Aorta (tissue), 5 donors: Measurements from ENCODE around the gene TOMM22. TPM values are rescaled to one million over a fixed set of nuclear protein-coding genes. Genes with fewer than 3 reads are reported as not detected.

Experiments
- ATAC-seq: fragments of 200-7000 bp; cut with Tn5 transposase; one replicate; pipeline ENCODE4 v1.9.1; 2022; ENCODE audit warnings: moderate library complexity; ENCODE audit not compliant: low FRiP score
- DNase-seq, 2 donors: peaks; one replicate each; pipeline ENCODE4 v3.0.0-alpha.2; 2020
- H3K27ac ChIP-seq, 2 donors: one replicate each; pipeline ENCODE4 v1.5.1; 2013; ENCODE audit warnings: low read length in 2 of 2, mild to moderate bottlenecking in 2 of 2, moderate library complexity in 2 of 2, control low read depth in 1 of 2, inconsistent platforms in 1 of 2, low read depth in 1 of 2
- H3K27me3 ChIP-seq, 2 donors: one replicate each; pipeline ENCODE4 v1.6.1; 2013; ENCODE audit warnings: control low read depth in 1 of 2, low read length in 1 of 2, mild to moderate bottlenecking in 1 of 2, moderate library complexity in 1 of 2; ENCODE audit not compliant: insufficient read depth in 2 of 2, control insufficient read depth in 1 of 2
- H3K36me3 ChIP-seq, 2 donors: one replicate each; pipeline ENCODE4 v1.6.1; 2013; ENCODE audit warnings: control low read depth in 1 of 2, low read length in 1 of 2, mild to moderate bottlenecking in 1 of 2; ENCODE audit not compliant: insufficient read depth in 2 of 2, control insufficient read depth in 1 of 2
- H3K4me1 ChIP-seq, 2 donors: one replicate each; pipeline ENCODE4 v1.6.1; 2013; ENCODE audit warnings: low read length in 2 of 2, control low read depth in 1 of 2, mild to moderate bottlenecking in 1 of 2, moderate library complexity in 1 of 2; ENCODE audit not compliant: insufficient read depth in 2 of 2, control insufficient read depth in 1 of 2
- H3K4me3 ChIP-seq, 2 donors: one replicate each; pipeline ENCODE4 v1.5.1; 2013; ENCODE audit warnings: low read length in 2 of 2, control low read depth in 1 of 2, mild to moderate bottlenecking in 1 of 2
- H3K9me3 ChIP-seq: one replicate; pipeline ENCODE4 v1.6.1; 2013; ENCODE audit warnings: mild to moderate bottlenecking, low read length; ENCODE audit not compliant: control insufficient read depth
- WGBS, 2 donors: extraction: QIAGEN DNeasy Blood & Tissue Kit; methylation state at CpG; one replicate each; pipeline ENCODE4 v1.1.7; 2013; 5-methylcytosine and 5-hydroxymethylcytosine counted together
- intact Hi-C, 2 donors: fragments of 100-400 bp; cut with DNase I; formaldehyde crosslinking; loops; one replicate each; pipeline versions ENCODE4 v1.14.2 to v1.15.0; 2022
- polyA plus RNA-seq, 2 donors: library from polyadenylated mRNA; stranded (reverse); fragments of 200-250 nt; gene quantifications; one replicate each; pipeline ENCODE4 v1.2.3, GENCODE V29; 2013
- total RNA-seq, 2 donors: library from RNA; stranded (reverse); fragmentation: NEBNext Ultra II Directional; extraction: Animal tissue kit (Norgen Biotek cat#: 25700); gene quantifications; one replicate each; pipeline ENCODE4 v1.2.1, GENCODE V29; 2021
- donor health status: healthy with polysubstance abuse.
- donor health status: Bipolar disorder and iron deficiency.
- donor health status: DM: no; HTN: no; CAD: no.
- donor health status: DM: no; HTN: no; CAD: no.
- donor health status: DM: yes; HTN: yes; CAD: no.

Gene TOMM22
- total and polyA plus RNA-seq, 4 donors, result 28.9 to 42.4 (median 37.6) TPM

- Histone ChIP-seq H3K4me1 (peaks cover 0 to 3% of the 10 kb centered on the region in 2 donors), H3K36me3 (peaks cover 0 to 15% of the 10 kb centered on the region in 2 donors), H3K9me3 (no peaks in the 10 kb centered on the region), H3K27me3 (no peaks in the 10 kb centered on the region), H3K4me3 (no peak overlapping the region), H3K27ac (peak overlapping the region in 1 of 2 donors; percentile 72)
- intact Hi-C loops, result no loop called here
- ATAC-seq, result peak; percentile 53
- 17 to 18% methylated on average over 13 of the region's 13 CpGs for WGBS, 2 donors
- DNase-seq, result peak; percentile 55 to 76
Observed at GRCh38 chr22:38732251-38732815, 50.6 kb downstream of the TOMM22 start.

- peak; percentile 27 for ATAC-seq
- peaks cover 0 to 3% of the 10 kb centered on the region in 2 donors for H3K4me1 ChIP-seq
- 27 to 30% methylated on average over 4 of the region's 4 CpGs for WGBS, 2 donors
- DNase-seq, result peak; percentile 58 to 82
- intact Hi-C loops, result no loop called here
- no peaks in the 10 kb centered on the region for H3K27me3 ChIP-seq
- no peak overlapping the region for H3K4me3 ChIP-seq
- H3K9me3 ChIP-seq, result no peaks in the 10 kb centered on the region
- peaks cover 0 to 16% of the 10 kb centered on the region in 2 donors for H3K36me3 ChIP-seq
- peak overlapping the region in 1 of 2 donors; percentile 74 for H3K27ac ChIP-seq
Observed at GRCh38 chr22:38733329-38733723, 51.6 kb downstream of the TOMM22 start.

GRCh38 chr22:38733724-38734381, 52.1 kb downstream of the TOMM22 start:
- 35 to 41% methylated on average over 8 of the region's 8 CpGs for WGBS, 2 donors
- Histone ChIP-seq H3K36me3 (peaks cover 4 to 20% of the 10 kb centered on the region in 2 donors), H3K4me3 (no peak overlapping the region), H3K27ac (peak overlapping the region in 1 of 2 donors; percentile 74), H3K27me3 (no peaks in the 10 kb centered on the region), H3K9me3 (no peaks in the 10 kb centered on the region), H3K4me1 (peaks cover 0 to 3% of the 10 kb centered on the region in 2 donors)
- intact Hi-C loops, result no loop called here
- DNase-seq (peak; percentile 45 to 74), ATAC-seq (peak; percentile 6)

GRCh38 chr22:38734421-38735100, 52.8 kb downstream of the TOMM22 start:
- H3K27me3 ChIP-seq, result no peaks in the 10 kb centered on the region
- WGBS, 2 donors, result 85 to 87% methylated on average over 13 of the region's 13 CpGs
- H3K36me3 ChIP-seq, result peaks cover 4 to 24% of the 10 kb centered on the region in 2 donors
- ATAC-seq (no peak), DNase-seq (peak; percentile 39 to 46)
- H3K27ac ChIP-seq, result peak overlapping the region in 1 of 2 donors; percentile 5
- intact Hi-C loops, result no loop called here
- H3K4me3 ChIP-seq, result no peak overlapping the region
- no peaks in the 10 kb centered on the region for H3K9me3 ChIP-seq
- peaks cover 0 to 3% of the 10 kb centered on the region in 2 donors for H3K4me1 ChIP-seq

Other genes starting within 250 kb of the TOMM22 start
- gene KCNJ4, start 226.8 kb upstream of the TOMM22 start, total RNA-seq, result not detected
- not detected for gene KCNJ4, start 226.8 kb upstream of the TOMM22 start, polyA plus RNA-seq
- gene KDELR3, start 213.9 kb upstream of the TOMM22 start, total RNA-seq, result 10 to 100 TPM; 12.9 to 24.0 TPM
- gene KDELR3, start 213.9 kb upstream of the TOMM22 start, polyA plus RNA-seq, result 10 to 100 TPM; 17.6 to 25.8 TPM
- gene DDX17, start 175.6 kb upstream of the TOMM22 start, total RNA-seq, result 100 to 1,000 TPM; 377 to 555 TPM
- gene DDX17, start 175.6 kb upstream of the TOMM22 start, polyA plus RNA-seq, result 100 to 1,000 TPM in 1 of 2 donors, 10 to 100 TPM in 1; 50.0 to 355 TPM
- 1 to 10 TPM; 1.5 TPM for gene DMC1, start 111.8 kb upstream of the TOMM22 start, total RNA-seq
- 1 to 10 TPM in 1 of 2 donors, under 1 TPM in 1; 0.84 to 2.5 TPM for gene DMC1, start 111.8 kb upstream of the TOMM22 start, polyA plus RNA-seq
- 1 to 10 TPM in 1 of 2 donors, under 1 TPM in 1; 0.78 to 1.3 TPM for gene FAM227A, start 25.6 kb upstream of the TOMM22 start, total RNA-seq
- under 1 TPM in 1 of 2 donors, not detected in 1; 0.56 TPM for gene FAM227A, start 25.6 kb upstream of the TOMM22 start, polyA plus RNA-seq
- gene CBY1, start 25.3 kb upstream of the TOMM22 start, total RNA-seq, result 10 to 100 TPM; 24.0 to 35.2 TPM
- gene CBY1, start 25.3 kb upstream of the TOMM22 start, polyA plus RNA-seq, result 10 to 100 TPM; 64.6 to 66.5 TPM
- 10 to 100 TPM; 54.0 to 54.7 TPM for gene JOSD1, start 19.0 kb downstream of the TOMM22 start, total RNA-seq
- 10 to 100 TPM; 19.7 to 30.0 TPM for gene JOSD1, start 19.0 kb downstream of the TOMM22 start, polyA plus RNA-seq
- gene GTPBP1, start 24.0 kb downstream of the TOMM22 start, total RNA-seq, result 10 to 100 TPM; 49.5 to 59.2 TPM
- 10 to 100 TPM; 10.5 to 21.6 TPM for gene GTPBP1, start 24.0 kb downstream of the TOMM22 start, polyA plus RNA-seq
- gene SUN2, start 74.0 kb downstream of the TOMM22 start, total RNA-seq, result 100 to 1,000 TPM; 275 to 495 TPM
- gene SUN2, start 74.0 kb downstream of the TOMM22 start, polyA plus RNA-seq, result 100 to 1,000 TPM in 1 of 2 donors, 10 to 100 TPM in 1; 95.4 to 303 TPM
- gene DNAL4, start 112.2 kb downstream of the TOMM22 start, total RNA-seq, result 10 to 100 TPM in 1 of 2 donors, 1 to 10 TPM in 1; 8.2 to 10.8 TPM
- 10 to 100 TPM in 1 of 2 donors, 1 to 10 TPM in 1; 8.8 to 14.3 TPM for gene DNAL4, start 112.2 kb downstream of the TOMM22 start, polyA plus RNA-seq
- 10 to 100 TPM; 16.5 to 21.9 TPM for gene NPTXR, start 162.1 kb downstream of the TOMM22 start, total RNA-seq
- gene NPTXR, start 162.1 kb downstream of the TOMM22 start, polyA plus RNA-seq, result 10 to 100 TPM in 1 of 2 donors, 1 to 10 TPM in 1; 6.1 to 11.3 TPM
- gene CBX6, start 190.3 kb downstream of the TOMM22 start, total RNA-seq, result 100 to 1,000 TPM in 1 of 2 donors, 10 to 100 TPM in 1; 97.2 to 104 TPM
- 10 to 100 TPM; 17.5 to 38.9 TPM for gene CBX6, start 190.3 kb downstream of the TOMM22 start, polyA plus RNA-seq